Embryonic facial prominence (tissue), 1 donor: ENCODE results near the gene CDRT15.
"Not testable (repeated sequence)": the region's sequence is repeated elsewhere in the genome, so short reads cannot be mapped to it uniquely, and the experiment has no call there.

Source experiments
- DNase-seq: peaks from one replicate; pipeline ENCODE4 v3.0.0-alpha.2; 2016; ENCODE audit errors: extremely low spot score

The CDRT15 gene

GRCh38 chr17:14186443-14186842 lies 50.2 kb downstream of the CDRT15 start:
- DNase-seq, result not testable (repeated sequence)
